HL-60 (cell line): ENCODE measurements around the gene GPR119.
A peak's percentile ranks its signal among the peaks of the same experiment; 100 is the strongest.

ENCODE experiments used
- DNase-seq, 2 experiments: peaks; one replicate each; pipeline ENCODE4 v3.0.0-alpha.2; 2010 to 2020; ENCODE audit warnings: low read depth in 1 of 2, low spot score in 1 of 2
- H3K27ac ChIP-seq: fragments of 250-450 bp; sonication (Bioruptor Pico); replicated peaks from 2 replicates; pipeline ENCODE4 v1.5.1; 2020; ENCODE audit warnings: mild to moderate bottlenecking, moderate library complexity
- H3K27me3 ChIP-seq: fragments of 250-450 bp; sonication (Bioruptor Pico); 2 replicates; pipeline ENCODE4 v1.5.1; 2021; ENCODE audit warnings: mild to moderate bottlenecking, moderate library complexity; ENCODE audit not compliant: insufficient read depth, poor library complexity, severe bottlenecking
- H3K4me3 ChIP-seq: replicated peaks from 2 replicates; pipeline ENCODE4 v1.5.1; 2011; ENCODE audit warnings: mild to moderate bottlenecking, control low read depth, low read length; ENCODE audit not compliant: insufficient read depth
- GABPA ChIP-seq: IDR thresholded peaks from 2 replicates; pipeline ENCODE4 v1.6.1; 2012; ENCODE audit warnings: low read depth
- POLR2AphosphoS5 ChIP-seq: IDR thresholded peaks from 2 replicates; pipeline ENCODE4 v1.6.1; 2012; ENCODE audit warnings: low read depth
- SPI1 ChIP-seq: IDR thresholded peaks from 2 replicates; pipeline ENCODE4 v1.6.1; 2012; ENCODE audit warnings: low read depth, mild to moderate bottlenecking, borderline replicate concordance
- TF ChIP-seq, protein P1 (sequence below): IDR thresholded peaks from one replicate; pipeline ENCODE4 v1.5.1; 2011; ENCODE audit warnings: low read length, control low read depth, inconsistent platforms; ENCODE audit not compliant: insufficient read depth
- TF ChIP-seq, protein P2 (sequence below): IDR thresholded peaks from 2 replicates; pipeline ENCODE4 v1.6.1; 2012; ENCODE audit warnings: low read depth; ENCODE audit not compliant: insufficient replicate concordance

GPR119 gene

DNA sequence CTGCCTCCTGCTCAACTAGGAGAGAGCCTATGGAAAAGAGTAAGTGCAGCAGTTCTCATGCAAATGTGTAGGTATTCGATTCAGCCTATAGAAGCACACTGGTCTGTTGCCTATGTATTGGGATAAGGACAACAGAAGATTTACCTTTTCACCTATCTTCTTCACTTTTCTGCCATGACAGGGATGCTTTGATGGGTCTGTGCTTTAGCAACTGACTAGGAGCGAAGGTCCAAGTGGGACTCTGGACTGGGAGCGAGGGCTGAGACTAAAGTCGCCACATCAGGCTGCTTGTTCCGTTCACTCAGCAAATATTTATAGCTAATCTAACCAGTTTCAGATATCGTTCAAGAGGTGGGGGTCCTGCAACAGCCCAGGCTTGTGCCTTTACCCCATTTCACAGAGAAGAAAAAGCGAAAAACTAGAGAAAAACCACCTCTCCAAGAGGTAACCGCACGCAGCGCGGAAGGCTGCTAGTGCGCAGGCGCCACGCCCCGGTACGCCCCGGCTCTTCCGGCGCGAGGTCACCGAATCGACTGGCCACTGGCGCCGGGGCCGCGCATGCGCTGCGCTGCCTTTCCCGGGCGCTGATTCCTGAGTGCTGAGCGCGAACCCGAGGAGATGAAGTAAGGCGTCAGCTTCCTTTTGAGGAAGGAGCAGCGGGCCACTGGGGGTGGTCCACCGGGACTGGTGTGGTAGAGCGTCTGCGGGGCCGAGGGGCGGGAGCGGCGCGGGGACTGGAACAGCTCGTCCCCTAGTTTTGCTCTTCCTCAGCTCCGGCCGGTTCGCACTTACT lies 16.1 kb upstream of the GPR119 start, which contains the start of gene RBMX2:
Gene RBMX2 (plus strand): TSS at position 573 of the 793 bp plus-strand sequence. CDS start 46 bp downstream, at position 619.
- Histone ChIP-seq H3K4me3 (peak within 1 kb of the TSS; percentile 72), H3K27ac (peak within 1 kb of the TSS; percentile 78)
- peak; percentile 66 to 72 for DNase-seq

DNA sequence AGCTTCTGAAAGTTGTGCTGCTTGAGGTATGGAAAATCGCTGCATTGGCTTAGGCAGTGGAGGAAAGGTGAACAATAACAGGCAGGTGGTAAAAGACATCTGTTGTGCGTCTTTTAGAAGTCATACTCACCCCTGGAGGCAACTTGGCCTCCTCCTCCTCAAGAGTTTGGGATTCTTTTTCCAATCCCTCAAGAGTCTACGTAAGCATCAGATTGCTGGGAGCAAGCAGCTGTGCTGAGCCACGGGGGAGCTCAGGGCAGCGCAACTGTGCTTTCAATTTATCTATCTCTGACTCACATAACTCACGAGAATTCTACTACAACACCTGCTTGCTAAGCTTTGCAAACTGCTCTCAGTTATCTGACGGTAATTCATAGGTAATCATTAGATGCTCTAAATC lies 9.9 kb upstream of the GPR119 start:
- no peak for DNase-seq
- TF ChIP-seq SPI1 (no peak), GABPA (no peak), POLR2AphosphoS5 (no peak)
- TF ChIP-seq, protein P1, sequence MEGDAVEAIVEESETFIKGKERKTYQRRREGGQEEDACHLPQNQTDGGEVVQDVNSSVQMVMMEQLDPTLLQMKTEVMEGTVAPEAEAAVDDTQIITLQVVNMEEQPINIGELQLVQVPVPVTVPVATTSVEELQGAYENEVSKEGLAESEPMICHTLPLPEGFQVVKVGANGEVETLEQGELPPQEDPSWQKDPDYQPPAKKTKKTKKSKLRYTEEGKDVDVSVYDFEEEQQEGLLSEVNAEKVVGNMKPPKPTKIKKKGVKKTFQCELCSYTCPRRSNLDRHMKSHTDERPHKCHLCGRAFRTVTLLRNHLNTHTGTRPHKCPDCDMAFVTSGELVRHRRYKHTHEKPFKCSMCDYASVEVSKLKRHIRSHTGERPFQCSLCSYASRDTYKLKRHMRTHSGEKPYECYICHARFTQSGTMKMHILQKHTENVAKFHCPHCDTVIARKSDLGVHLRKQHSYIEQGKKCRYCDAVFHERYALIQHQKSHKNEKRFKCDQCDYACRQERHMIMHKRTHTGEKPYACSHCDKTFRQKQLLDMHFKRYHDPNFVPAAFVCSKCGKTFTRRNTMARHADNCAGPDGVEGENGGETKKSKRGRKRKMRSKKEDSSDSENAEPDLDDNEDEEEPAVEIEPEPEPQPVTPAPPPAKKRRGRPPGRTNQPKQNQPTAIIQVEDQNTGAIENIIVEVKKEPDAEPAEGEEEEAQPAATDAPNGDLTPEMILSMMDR: no peak
- TF ChIP-seq, protein P2, sequence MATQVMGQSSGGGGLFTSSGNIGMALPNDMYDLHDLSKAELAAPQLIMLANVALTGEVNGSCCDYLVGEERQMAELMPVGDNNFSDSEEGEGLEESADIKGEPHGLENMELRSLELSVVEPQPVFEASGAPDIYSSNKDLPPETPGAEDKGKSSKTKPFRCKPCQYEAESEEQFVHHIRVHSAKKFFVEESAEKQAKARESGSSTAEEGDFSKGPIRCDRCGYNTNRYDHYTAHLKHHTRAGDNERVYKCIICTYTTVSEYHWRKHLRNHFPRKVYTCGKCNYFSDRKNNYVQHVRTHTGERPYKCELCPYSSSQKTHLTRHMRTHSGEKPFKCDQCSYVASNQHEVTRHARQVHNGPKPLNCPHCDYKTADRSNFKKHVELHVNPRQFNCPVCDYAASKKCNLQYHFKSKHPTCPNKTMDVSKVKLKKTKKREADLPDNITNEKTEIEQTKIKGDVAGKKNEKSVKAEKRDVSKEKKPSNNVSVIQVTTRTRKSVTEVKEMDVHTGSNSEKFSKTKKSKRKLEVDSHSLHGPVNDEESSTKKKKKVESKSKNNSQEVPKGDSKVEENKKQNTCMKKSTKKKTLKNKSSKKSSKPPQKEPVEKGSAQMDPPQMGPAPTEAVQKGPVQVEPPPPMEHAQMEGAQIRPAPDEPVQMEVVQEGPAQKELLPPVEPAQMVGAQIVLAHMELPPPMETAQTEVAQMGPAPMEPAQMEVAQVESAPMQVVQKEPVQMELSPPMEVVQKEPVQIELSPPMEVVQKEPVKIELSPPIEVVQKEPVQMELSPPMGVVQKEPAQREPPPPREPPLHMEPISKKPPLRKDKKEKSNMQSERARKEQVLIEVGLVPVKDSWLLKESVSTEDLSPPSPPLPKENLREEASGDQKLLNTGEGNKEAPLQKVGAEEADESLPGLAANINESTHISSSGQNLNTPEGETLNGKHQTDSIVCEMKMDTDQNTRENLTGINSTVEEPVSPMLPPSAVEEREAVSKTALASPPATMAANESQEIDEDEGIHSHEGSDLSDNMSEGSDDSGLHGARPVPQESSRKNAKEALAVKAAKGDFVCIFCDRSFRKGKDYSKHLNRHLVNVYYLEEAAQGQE: no peak
- Histone ChIP-seq H3K4me3 (no peak overlapping the region), H3K27ac (no peak overlapping the region), H3K27me3 (no peaks in the 10 kb centered on the region)

More for the DNA sequence above, 16.1 kb upstream of the GPR119 start, which contains the start of gene RBMX2:
- TF ChIP-seq, protein P2: no peak
- TF ChIP-seq SPI1 (no peak), GABPA (0 out of 2 replicates have a peak, but pooled peaks have one; percentile 9), POLR2AphosphoS5 (0 out of 2 replicates have a peak, but pooled peaks have one; percentile 39)
- TF ChIP-seq, protein P1: no peak
- H3K27me3 ChIP-seq: no peaks in the 10 kb centered on the region

DNA sequence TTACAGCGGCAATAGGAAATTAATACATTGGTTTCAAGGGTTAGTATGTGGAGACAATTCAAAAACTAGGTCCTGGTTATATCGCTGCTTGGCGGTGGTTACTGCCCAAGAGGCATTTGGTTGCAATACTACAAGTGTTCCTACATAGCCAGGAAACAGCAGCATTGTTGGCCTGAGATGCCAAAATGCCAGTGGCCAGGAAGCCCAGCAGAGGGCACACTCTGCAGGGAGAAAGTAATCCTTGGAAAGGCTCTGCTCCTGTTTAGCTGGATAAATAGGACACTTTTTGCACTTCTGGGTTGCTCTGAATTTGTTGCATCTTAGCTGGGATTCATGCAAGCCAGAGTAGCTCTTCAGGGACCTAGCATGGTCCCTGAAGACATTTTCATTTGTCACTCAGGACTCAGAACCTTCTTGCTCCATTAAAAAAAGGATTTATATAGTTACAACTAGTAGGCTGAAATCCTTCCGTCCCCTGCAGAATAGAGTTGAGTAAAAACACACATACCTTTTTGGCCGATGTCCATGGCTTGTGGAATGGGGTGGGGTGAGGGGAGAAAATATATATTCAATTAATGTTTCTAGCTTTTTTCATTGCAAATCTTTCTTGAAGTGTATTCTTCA lies 8.1 kb upstream of the GPR119 start:
- TF ChIP-seq, protein P2: no peak
- TF ChIP-seq, protein P1: peak; percentile 36
- TF ChIP-seq GABPA (no peak), SPI1 (no peak), POLR2AphosphoS5 (no peak)
- DNase-seq: peak in 1 of 2 experiments; percentile 37
- Histone ChIP-seq H3K27me3 (no peaks in the 10 kb centered on the region), H3K4me3 (no peak overlapping the region), H3K27ac (no peak overlapping the region)
